HG02973 (cell line): Measurements from ENCODE around the gene KREMEN2.
A peak's percentile ranks its signal among the peaks of the same experiment; 100 is the strongest.

ENCODE experiments used
- ATAC-seq: cut with Tn5 transposase; IDR thresholded peaks from one replicate; pipeline ENCODE4 v1.9.1; 2021; ENCODE audit warnings: moderate library complexity; ENCODE audit not compliant: unreplicated experiment

The KREMEN2 gene

GRCh38 chr16:2976201-2976600 is 12.1 kb downstream of the KREMEN2 start:
- no peak for ATAC-seq

- ATAC-seq = no peak
Observed at GRCh38 chr16:2976673-2977072, 12.6 kb downstream of the KREMEN2 start.

DNA sequence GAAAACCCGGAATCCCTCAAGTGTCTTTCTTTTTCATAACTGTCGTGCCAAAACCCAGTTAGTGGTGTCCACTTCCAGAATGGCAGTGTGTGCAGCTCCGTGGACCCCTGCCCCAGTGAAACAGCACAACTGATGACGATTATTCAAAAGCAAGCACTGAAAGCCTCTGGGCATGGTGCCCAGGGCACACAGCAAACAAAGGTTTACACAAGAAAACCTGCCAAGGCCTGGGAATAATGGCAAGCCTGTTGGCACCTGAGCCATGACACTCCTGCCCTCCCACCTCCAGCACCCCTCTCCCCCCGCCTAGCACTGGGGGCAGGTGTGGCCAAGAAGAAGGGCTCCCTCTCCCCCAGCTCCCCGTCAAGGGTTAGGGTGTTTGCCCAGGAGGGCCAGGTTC is 13.4 kb downstream of the KREMEN2 start:
- no peak for ATAC-seq

GRCh38 chr16:2979669-2980226 is 15.7 kb downstream of the KREMEN2 start:
- ATAC-seq = peak; percentile 7

DNA sequence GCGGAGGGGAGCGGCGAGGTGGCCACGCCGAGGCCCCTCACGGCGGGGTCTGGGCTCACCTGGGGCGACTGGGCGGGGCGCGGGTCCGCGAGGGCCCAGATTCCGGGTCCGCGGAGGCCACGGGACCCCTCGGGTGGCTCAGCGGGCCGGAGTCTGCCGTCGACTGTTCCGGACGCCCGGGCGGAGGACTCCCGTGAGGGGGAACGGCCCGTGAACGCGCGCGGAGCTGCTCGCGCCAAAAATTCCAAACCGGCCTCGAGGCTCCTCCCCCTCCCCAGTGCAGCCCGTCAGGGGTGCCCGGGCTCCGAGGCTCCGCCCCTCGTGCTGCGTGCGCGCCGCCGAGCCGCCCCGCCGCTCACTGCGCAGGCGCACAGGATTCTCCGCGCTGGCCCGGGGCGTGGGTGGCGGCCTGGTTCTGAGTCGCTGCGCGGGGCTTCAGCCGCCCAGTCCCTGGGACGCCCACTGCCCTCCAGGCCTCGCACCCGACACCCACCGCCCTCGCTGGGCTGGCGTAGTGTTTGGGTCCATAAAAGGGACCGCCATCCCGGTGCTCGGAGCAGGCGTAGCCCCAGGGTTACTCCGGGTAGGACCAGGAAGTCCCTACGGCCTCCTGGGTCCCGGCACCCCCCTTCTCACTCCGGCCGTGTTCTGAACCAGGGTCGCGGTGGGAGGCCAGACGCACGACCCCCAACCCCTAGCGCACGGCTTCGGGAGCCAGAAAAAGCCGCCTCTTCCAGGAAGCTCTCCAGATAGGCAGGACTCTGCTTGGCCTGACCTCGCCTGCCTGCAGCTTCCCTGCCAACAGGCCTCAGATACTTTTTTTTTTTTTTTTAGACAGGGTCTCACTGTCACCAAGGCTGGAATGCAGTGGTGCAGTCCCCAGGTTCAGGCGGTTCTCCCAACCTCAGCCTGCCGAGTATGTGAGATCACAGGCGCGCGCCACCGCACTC is 16.4 kb downstream of the KREMEN2 start, which contains the start of gene PKMYT1:
TSS of gene PKMYT1 (minus strand) at position 220 of the 950 bp plus-strand sequence. CDS start 789 bp downstream, outside the sequence.
- ATAC-seq = peak; percentile 63

DNA sequence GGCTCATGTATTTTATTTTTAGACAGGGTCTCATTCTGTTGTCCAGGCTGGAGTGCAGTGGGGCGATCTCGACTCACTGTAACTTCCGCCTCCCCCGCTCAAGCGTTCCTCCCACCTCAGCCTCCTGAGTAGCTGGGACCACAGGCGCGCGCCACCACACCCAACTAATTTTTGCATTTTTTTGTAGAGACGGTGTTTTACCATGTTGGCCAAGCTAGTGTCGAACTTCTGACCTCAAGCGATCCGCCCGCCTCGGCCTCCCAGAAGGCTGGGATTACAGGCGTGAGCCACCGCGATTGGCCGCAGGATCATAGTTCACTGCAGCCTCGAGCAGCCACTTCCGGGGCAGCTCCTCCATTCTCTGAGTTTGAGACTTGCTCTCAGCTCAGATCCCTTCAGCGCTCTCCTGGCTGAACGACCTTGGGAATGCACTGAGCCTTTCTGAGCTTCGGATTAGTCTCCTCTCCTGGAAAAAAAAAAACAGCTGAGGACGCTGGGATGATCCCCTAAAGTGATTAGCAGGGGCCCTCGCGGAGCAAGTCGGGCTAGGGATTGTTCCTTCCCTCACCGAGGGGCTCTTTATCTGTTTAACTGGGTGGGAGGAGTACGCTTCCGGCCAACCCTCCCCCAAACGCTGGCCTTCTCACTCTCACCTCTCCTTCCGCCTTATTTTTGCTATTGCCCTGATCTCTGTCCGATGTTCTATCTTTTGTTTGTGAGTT is 17.3 kb downstream of the KREMEN2 start:
- ATAC-seq = no peak

- no peak for ATAC-seq
Observed at GRCh38 chr16:2981899-2982250, 17.8 kb downstream of the KREMEN2 start.

DNA sequence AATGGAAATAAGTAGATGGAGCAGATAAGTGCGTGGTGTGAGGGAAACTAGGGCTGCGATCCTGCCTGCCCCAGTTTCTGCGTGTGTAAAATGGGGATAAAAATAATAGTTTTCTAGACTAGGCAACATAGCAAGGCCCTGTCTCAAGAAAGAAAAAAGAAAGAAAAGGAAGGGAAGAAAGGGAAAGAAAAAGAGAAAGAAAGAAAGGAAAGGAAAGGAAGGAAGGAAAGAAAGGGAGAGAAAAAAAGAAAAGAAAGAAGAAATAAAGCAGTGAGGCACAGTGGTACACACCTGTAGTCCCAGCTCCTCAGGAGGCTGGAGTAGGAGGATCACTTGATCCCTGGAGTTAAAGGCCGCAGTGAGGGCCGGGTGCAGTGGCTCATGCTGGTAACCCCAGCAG is 18.3 kb downstream of the KREMEN2 start:
- ATAC-seq = no peak

GRCh38 chr16:2983706-2984136 is 19.6 kb downstream of the KREMEN2 start:
- ATAC-seq = no peak

GRCh38 chr16:2985462-2985861 is 21.4 kb downstream of the KREMEN2 start:
- ATAC-seq = no peak

DNA sequence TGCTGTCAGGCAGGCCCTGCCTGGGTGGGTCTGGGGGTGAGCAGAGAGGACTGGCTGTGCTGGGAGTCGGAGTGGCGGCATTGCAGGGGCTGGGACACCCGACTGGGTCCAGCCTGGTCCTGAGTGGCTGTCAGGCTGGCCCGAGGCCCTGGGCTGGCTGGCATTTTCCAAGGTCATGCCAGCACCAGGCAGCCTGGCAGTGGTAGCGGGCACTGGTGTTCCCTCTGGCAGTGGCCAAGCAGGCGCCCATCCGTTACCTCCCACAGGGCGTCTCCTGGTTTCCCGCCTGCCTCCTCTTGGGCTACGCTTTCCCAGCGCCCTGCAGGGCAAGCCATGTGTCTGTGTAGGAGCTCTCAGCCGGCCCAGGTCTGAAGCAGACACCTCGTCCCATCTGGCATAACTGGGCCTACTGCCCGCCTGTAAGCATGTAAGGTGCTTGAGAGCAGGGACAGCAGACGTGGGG is 21.8 kb downstream of the KREMEN2 start:
- no peak for ATAC-seq

- ATAC-seq = no peak
Observed at GRCh38 chr16:2986623-2987188, 22.6 kb downstream of the KREMEN2 start.

DNA sequence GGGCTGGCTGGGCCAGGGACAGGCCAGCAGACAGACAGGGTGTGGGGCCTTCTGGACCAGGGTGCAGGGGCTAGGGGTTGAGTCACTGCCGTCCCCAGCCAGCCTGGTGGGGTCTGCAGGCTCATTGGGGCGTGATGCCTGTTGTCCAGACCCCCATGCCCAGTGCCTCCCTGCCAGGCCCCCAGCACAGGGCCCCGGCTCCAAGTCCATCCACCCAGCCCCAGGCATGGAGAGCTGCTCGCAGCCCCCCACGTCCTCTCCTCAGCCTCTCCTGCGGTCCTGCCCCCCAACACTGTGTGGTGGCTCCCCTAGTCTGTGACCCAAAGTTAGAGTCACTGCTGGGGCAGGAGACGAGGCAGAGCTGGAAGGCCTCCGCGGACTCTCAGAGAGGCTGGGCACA is 23.2 kb downstream of the KREMEN2 start:
- no peak for ATAC-seq

- no peak for ATAC-seq
Observed at GRCh38 chr16:2987833-2988232, 23.8 kb downstream of the KREMEN2 start.

DNA sequence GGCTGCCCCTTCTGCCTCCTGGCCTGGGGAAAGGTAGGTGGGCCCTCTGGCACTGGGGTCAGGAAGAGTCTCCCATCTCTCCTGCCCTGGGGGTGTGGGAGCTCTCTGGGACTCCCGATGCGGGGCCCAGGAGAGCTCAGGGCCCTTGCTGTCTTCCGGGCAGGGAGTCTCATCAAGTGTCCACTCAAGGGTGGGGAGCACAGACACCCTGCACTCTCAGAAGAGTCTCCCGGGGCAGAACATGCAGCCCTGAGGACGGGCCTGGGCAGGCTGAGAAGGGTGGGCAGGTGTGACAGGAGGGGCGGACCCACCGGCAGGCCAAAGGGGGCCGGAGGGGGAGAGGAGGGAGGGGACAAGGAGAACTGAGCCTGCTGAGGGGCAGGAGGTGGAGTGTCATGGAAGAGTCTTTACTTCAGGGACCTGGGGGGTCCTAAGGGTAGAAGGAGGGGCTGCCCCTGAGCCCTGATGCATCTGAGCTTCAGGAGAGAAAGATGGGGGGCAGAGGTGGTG is 24.6 kb downstream of the KREMEN2 start:
- no peak for ATAC-seq

GRCh38 chr16:2990891-2991290 is 26.8 kb downstream of the KREMEN2 start:
- ATAC-seq = no peak

DNA sequence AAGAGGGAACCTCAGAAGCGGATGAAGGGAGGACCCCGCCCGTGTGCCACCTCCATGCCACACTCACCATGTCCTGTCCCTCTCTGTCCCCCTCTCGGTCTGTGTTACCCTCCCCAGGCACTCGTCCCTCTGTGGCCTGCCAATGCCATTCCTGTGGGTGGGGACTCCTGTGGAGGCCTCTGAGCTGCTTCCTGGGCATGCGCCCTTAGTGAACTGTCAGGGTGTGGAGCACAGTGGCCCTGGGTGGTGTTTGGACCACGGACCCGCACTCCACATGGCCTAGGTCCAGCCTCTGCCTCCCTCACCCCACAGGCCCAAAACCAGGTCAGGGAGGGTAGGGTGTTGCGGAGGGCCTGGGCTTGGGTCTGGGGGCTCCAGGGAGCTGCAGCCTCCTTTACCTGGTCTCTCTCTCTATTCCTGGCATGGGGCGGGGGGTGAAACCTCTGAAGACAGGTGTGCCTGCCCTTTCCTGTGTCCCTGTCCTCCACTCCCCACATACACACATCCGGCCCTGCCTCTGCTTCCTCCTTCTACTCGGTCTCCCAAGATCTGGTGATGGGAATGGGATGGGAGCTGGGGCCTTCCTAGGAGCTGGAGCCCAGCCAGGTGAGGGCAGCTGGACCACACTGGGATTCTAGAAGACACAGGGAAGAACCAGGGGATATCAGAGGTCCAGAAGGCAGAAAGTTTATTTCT is 27.6 kb downstream of the KREMEN2 start:
- no peak for ATAC-seq

GRCh38 chr16:2992383-2993081 is 28.5 kb downstream of the KREMEN2 start:
- no peak for ATAC-seq

DNA sequence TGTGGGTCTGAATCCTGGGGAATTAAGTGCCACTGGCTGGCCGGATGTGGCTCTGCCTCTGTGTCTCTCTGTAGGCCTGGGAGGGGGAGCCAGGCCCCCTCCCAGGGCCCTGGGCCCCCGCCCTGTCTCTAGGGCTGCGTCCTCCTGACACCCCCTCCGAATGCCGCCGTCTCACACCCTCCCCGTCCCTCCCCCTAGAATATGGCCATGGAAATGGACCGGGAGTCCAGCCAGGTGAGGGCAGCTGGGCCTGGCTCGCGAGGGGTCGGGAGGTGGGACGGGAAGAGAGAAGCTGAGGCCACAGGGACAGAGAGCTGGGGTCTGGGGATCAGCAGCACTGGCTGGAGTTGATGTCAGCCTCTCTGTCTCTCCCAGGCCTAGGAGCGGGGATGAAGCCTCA is 32.2 kb downstream of the KREMEN2 start:
- ATAC-seq = no peak

GRCh38 chr16:2999929-3000328 is 35.9 kb downstream of the KREMEN2 start:
- ATAC-seq = no peak
